ENCODE data around the gene DGKA.

- TF ChIP-seq CTCF (IDR thresholded peaks at IDR 0.05) (no peak), POLR2A (IDR thresholded peaks at IDR 0.05) (no peak), POLR2AphosphoS5 (IDR thresholded peaks at IDR 0.05; ENCODE audit: insufficient read depth in 1 of 2, low read depth in 1 of 2) (no peak)
Observed at GRCh38 chr12:55991110-55991509, 60.1 kb downstream of the DGKA start.
